ENCODE results near the gene PTPRD. TPM values are rescaled to one million over a fixed set of nuclear protein-coding genes. Genes with fewer than 3 reads are reported as not detected.
A peak's percentile ranks its signal among the peaks of the same experiment; 100 is the strongest.
"Not testable (repeated sequence)": the region's sequence is repeated elsewhere in the genome, so short reads cannot be mapped to it uniquely, and the experiment has no call there.

The PTPRD gene
- total RNA-seq, 1 donor from 2014 or later, result 136 TPM

GRCh38 chr9:9483175-9483574 lies 1129.6 kb downstream of the PTPRD start:
- Histone ChIP-seq H3K27ac (no peak overlapping the region), H3K4me3 (no peak overlapping the region), H2AFZ (replicated peaks) (peak overlapping the region; percentile 80), H4K20me1 (ENCODE audit: low read depth) (no peaks in the 10 kb centered on the region), H3K4me2 (no peak overlapping the region), H3K36me3 (no peaks in the 10 kb centered on the region), H3K27me3 (no peaks in the 10 kb centered on the region), H3K79me2 (ENCODE audit: low read depth) (no peaks in the 10 kb centered on the region), H3K9me3 (ENCODE audit: low read depth) (no peaks in the 10 kb centered on the region), H3F3A (ENCODE audit: low read depth) (no peaks in the 10 kb centered on the region), H3K4me1 (peaks cover 3% of the 10 kb centered on the region), H3K9ac (no peak overlapping the region)
- H3K4me3 Mint-ChIP-seq, result no peak overlapping the region
- no peak overlapping the region for H3K27ac Mint-ChIP-seq
- no peak for TF ChIP-seq CTCF (IDR thresholded peaks at IDR 0.05)
- TF ChIP-seq EZH2 (IDR thresholded peaks at IDR 0.05), result no peak
- peaks cover 3% of the 10 kb centered on the region for H3K27me3 Mint-ChIP-seq (ENCODE audit: insufficient read depth, low read depth)
- peaks cover 4% of the 10 kb centered on the region for H3K4me1 Mint-ChIP-seq
- H3K9me3 Mint-ChIP-seq, result no peaks in the 10 kb centered on the region
- DNase-seq (ENCODE audit: low spot score), result no peak
- no peaks in the 10 kb centered on the region for H3K36me3 Mint-ChIP-seq

GRCh38 chr9:9478741-9479140 lies 1134.1 kb downstream of the PTPRD start:
- Histone ChIP-seq H3K79me2 (ENCODE audit: low read depth) (no peaks in the 10 kb centered on the region), H3K9me3 (ENCODE audit: low read depth) (no peaks in the 10 kb centered on the region), H3K4me2 (no peak overlapping the region), H2AFZ (replicated peaks) (no peak overlapping the region), H3K4me1 (peaks cover 3% of the 10 kb centered on the region), H3F3A (ENCODE audit: low read depth) (no peaks in the 10 kb centered on the region), H3K4me3 (no peak overlapping the region), H3K9ac (no peak overlapping the region), H3K36me3 (no peaks in the 10 kb centered on the region), H3K27ac (no peak overlapping the region), H3K27me3 (no peaks in the 10 kb centered on the region), H4K20me1 (ENCODE audit: low read depth) (no peaks in the 10 kb centered on the region)
- H3K4me3 Mint-ChIP-seq, result no peak overlapping the region
- H3K27ac Mint-ChIP-seq, result no peak overlapping the region
- no peaks in the 10 kb centered on the region for H3K36me3 Mint-ChIP-seq
- TF ChIP-seq CTCF (IDR thresholded peaks at IDR 0.05) (no peak), EZH2phosphoT487 (IDR thresholded peaks at IDR 0.05) (no peak), EZH2 (IDR thresholded peaks at IDR 0.05) (no peak)
- H3K4me1 Mint-ChIP-seq, result peaks cover 4% of the 10 kb centered on the region
- H3K27me3 Mint-ChIP-seq (ENCODE audit: insufficient read depth, low read depth), result peaks cover 2% of the 10 kb centered on the region
- DNase-seq (ENCODE audit: low spot score), result no peak
- H3K9me3 Mint-ChIP-seq, result no peaks in the 10 kb centered on the region

GRCh38 chr9:9469271-9469670 lies 1143.5 kb downstream of the PTPRD start:
- no peak for DNase-seq (ENCODE audit: low spot score)
- Mint-ChIP-seq H3K27ac (no peak overlapping the region), H3K4me3 (no peak overlapping the region), H3K4me1 (no peaks in the 10 kb centered on the region), H3K36me3 (no peaks in the 10 kb centered on the region), H3K9me3 (no peaks in the 10 kb centered on the region), H3K27me3 (ENCODE audit: insufficient read depth, low read depth) (no peaks in the 10 kb centered on the region)
- Histone ChIP-seq H3K4me2 (no peak overlapping the region), H3K27ac (no peak overlapping the region), H4K20me1 (ENCODE audit: low read depth) (no peaks in the 10 kb centered on the region), H3K4me1 (no peaks in the 10 kb centered on the region), H3K36me3 (no peaks in the 10 kb centered on the region), H3K27me3 (no peaks in the 10 kb centered on the region), H3K4me3 (no peak overlapping the region), H3F3A (ENCODE audit: low read depth) (no peaks in the 10 kb centered on the region), H3K79me2 (ENCODE audit: low read depth) (no peaks in the 10 kb centered on the region), H3K9me3 (ENCODE audit: low read depth) (no peaks in the 10 kb centered on the region), H2AFZ (replicated peaks) (no peak overlapping the region), H3K9ac (no peak overlapping the region)
- no peak for TF ChIP-seq EZH2phosphoT487 (IDR thresholded peaks at IDR 0.05)
- no peak for TF ChIP-seq CTCF (IDR thresholded peaks at IDR 0.05)
- no peak for TF ChIP-seq EZH2 (IDR thresholded peaks at IDR 0.05)

GRCh38 chr9:9441874-9442273 lies 1170.9 kb downstream of the PTPRD start:
- not testable (repeated sequence) for H3K27me3 Mint-ChIP-seq (ENCODE audit: insufficient read depth, low read depth); H2AFZ ChIP-seq (replicated peaks); H3F3A ChIP-seq (ENCODE audit: low read depth); H3K36me3 Mint-ChIP-seq; H3K79me2 ChIP-seq (ENCODE audit: low read depth); H4K20me1 ChIP-seq (ENCODE audit: low read depth); H3K27me3 ChIP-seq; H3K27ac Mint-ChIP-seq; H3K9ac ChIP-seq; H3K36me3 ChIP-seq; H3K4me1 Mint-ChIP-seq; H3K9me3 ChIP-seq (ENCODE audit: low read depth); H3K4me3 Mint-ChIP-seq; H3K9me3 Mint-ChIP-seq; H3K4me3 ChIP-seq; H3K27ac ChIP-seq; DNase-seq (ENCODE audit: low spot score); H3K4me2 ChIP-seq
- H3K4me1 ChIP-seq, result peaks cover 11% of the 10 kb centered on the region

Measured in neural progenitor cell (in vitro differentiated cells).